Parathyroid adenoma (tissue), 2 donors: ENCODE data around the gene NLK.

Experiments used
- H2AFZ ChIP-seq: fragments of 300-600 bp; sonication (generic); one replicate; pipeline ENCODE4 v1.7.0; 2017; ENCODE audit warnings: antibody characterized with exemption, mild to moderate bottlenecking
- H3K27ac ChIP-seq: fragments of 300-600 bp; sonication (generic); one replicate; pipeline ENCODE4 v1.7.0; 2017
- H3K27me3 ChIP-seq: fragments of 300-600 bp; sonication (generic); one replicate; pipeline ENCODE4 v1.7.0; 2017; ENCODE audit warnings: low read length; ENCODE audit not compliant: control insufficient read depth, insufficient read depth
- H3K36me3 ChIP-seq: fragments of 300-600 bp; sonication (generic); one replicate; pipeline ENCODE4 v1.7.0; 2017; ENCODE audit warnings: low read length; ENCODE audit not compliant: control insufficient read depth, insufficient read depth
- H3K4me1 ChIP-seq: fragments of 300-600 bp; sonication (generic); one replicate; pipeline ENCODE4 v1.7.0; 2017; ENCODE audit warnings: control low read depth
- H3K4me2 ChIP-seq: fragments of 300-600 bp; sonication (generic); one replicate; pipeline ENCODE4 v1.7.0; 2017; ENCODE audit warnings: low read length
- H3K4me3 ChIP-seq: fragments of 300-600 bp; sonication (generic); one replicate; pipeline ENCODE4 v1.7.0; 2017; ENCODE audit warnings: low read depth, low read length
- H3K79me2 ChIP-seq: fragments of 300-600 bp; sonication (generic); one replicate; pipeline ENCODE4 v1.7.0; 2017; ENCODE audit warnings: control low read depth
- H3K9ac ChIP-seq: fragments of 300-600 bp; sonication (generic); one replicate; pipeline ENCODE4 v1.7.0; 2017; ENCODE audit warnings: mild to moderate bottlenecking
- H3K9me3 ChIP-seq: fragments of 300-600 bp; sonication (generic); one replicate; pipeline ENCODE4 v1.7.0; 2017; ENCODE audit warnings: low read length; ENCODE audit not compliant: control insufficient read depth
- TF ChIP-seq, protein P1 (sequence below): fragments of 300-600 bp; sonication (generic); IDR thresholded peaks from one replicate; pipeline ENCODE4 v1.7.0; 2017; ENCODE audit warnings: antibody characterized with exemption, mild to moderate bottlenecking
- donor health status: primary hyperparathyroidism.

Gene NLK

DNA sequence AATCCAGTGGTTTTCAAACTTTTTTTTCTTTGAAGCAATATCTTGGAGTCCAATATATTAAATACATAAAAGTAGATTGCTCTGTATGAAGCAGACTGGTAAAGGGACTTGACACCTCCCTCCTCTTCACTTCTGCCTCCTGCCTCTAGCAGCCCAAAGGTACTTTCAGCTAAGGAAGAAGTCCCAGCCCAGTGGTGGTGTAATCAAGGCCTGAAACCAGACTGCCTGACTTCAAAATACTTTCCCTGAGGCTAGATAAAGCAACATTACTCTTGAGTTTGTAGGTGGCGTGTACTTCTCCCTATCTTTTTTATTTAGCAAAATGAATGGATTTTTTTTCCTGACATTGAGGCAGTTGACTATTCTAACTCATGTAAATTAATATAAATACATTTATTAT, 154.2 kb downstream of the NLK start:
- H3K27ac ChIP-seq, result no peak overlapping the region
- H3K79me2 ChIP-seq, result no peaks in the 10 kb centered on the region
- no peak overlapping the region for H2AFZ ChIP-seq
- peaks cover 6% of the 10 kb centered on the region for H3K4me1 ChIP-seq
- no peaks in the 10 kb centered on the region for H3K9me3 ChIP-seq
- H3K27me3 ChIP-seq, result no peaks in the 10 kb centered on the region
- no peak overlapping the region for H3K9ac ChIP-seq
- H3K36me3 ChIP-seq, result no peaks in the 10 kb centered on the region
- H3K4me2 ChIP-seq, result no peak overlapping the region
- no peak overlapping the region for H3K4me3 ChIP-seq
- TF ChIP-seq, protein P1, sequence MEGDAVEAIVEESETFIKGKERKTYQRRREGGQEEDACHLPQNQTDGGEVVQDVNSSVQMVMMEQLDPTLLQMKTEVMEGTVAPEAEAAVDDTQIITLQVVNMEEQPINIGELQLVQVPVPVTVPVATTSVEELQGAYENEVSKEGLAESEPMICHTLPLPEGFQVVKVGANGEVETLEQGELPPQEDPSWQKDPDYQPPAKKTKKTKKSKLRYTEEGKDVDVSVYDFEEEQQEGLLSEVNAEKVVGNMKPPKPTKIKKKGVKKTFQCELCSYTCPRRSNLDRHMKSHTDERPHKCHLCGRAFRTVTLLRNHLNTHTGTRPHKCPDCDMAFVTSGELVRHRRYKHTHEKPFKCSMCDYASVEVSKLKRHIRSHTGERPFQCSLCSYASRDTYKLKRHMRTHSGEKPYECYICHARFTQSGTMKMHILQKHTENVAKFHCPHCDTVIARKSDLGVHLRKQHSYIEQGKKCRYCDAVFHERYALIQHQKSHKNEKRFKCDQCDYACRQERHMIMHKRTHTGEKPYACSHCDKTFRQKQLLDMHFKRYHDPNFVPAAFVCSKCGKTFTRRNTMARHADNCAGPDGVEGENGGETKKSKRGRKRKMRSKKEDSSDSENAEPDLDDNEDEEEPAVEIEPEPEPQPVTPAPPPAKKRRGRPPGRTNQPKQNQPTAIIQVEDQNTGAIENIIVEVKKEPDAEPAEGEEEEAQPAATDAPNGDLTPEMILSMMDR, result no peak

DNA sequence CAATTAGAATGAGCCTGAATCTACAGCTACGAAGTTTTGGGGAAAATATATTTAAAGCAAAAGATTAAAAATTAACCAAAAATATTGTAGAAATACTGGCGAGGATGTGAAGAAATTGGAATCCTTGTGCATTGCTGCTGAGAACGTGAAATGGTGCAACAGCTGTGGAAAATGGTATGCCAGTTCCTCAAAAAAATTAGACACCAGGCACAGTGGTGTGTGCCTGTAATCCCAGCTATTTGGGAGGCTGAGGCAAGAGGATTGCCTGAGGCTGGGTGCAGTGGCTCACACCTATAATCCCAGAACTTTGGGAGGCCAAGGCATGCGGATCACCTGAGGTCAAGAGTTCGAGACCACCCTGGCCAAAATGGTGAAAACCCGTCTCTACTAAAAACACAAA, 156.6 kb downstream of the NLK start:
- Histone ChIP-seq H3K4me3 (no peak overlapping the region), H3K4me1 (no peaks in the 10 kb centered on the region), H3K9me3 (no peaks in the 10 kb centered on the region), H3K36me3 (no peaks in the 10 kb centered on the region), H3K79me2 (no peaks in the 10 kb centered on the region), H3K4me2 (no peak overlapping the region), H3K27me3 (no peaks in the 10 kb centered on the region), H3K9ac (no peak overlapping the region), H3K27ac (no peak overlapping the region), H2AFZ (no peak overlapping the region)
- TF ChIP-seq, protein P1, result no peak

DNA sequence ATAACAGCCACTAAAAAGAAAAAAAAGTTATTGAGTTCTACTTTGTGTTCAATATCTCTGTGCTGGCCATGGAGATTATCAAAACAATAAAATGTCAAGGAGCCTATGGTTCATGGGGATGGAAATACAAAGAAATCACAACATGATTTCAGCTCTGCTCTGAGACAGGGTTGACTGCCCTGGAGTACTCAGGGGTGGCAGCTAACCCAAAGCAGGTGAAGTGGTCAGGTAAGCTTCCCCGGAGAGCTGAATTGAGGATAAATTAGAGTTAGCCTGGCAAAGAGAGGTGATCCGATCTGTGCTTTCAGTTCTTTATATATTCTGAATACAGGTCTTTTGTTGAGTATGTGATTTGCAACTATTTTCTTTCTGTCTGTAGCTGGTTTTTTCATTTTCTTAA, 157.3 kb downstream of the NLK start:
- Histone ChIP-seq H3K4me1 (no peaks in the 10 kb centered on the region), H3K4me2 (no peak overlapping the region)
- TF ChIP-seq, protein P1, result no peak

DNA sequence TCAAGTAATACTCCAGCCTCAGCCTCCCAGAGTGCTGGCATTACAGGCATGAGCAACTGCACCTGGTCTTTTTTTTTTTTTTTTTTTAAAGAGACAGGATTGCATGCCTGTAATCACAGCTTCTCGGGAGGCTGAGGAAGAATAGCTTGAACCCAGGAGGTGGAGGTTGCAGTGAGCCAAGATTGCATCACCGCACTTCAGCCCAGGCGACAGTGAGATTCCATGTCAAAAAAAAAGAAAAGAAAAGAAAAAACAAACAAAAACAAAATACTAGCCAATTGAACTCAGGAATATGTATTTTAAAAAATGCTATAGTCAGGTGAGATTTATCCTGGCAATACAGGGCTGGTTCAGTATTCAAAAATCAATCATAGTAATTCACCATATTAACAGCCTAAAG, 158.8 kb downstream of the NLK start:
- Histone ChIP-seq H3K9ac (no peak overlapping the region), H3K4me2 (no peak overlapping the region), H3K27ac (no peak overlapping the region), H3K79me2 (no peaks in the 10 kb centered on the region), H3K4me1 (peaks cover 6% of the 10 kb centered on the region), H3K4me3 (no peak overlapping the region), H3K36me3 (no peaks in the 10 kb centered on the region), H3K27me3 (no peaks in the 10 kb centered on the region), H3K9me3 (no peaks in the 10 kb centered on the region), H2AFZ (no peak overlapping the region)
- TF ChIP-seq, protein P1, result no peak

More for the DNA sequence above, 157.3 kb downstream of the NLK start:
- no peaks in the 10 kb centered on the region for H3K27me3 ChIP-seq
- no peak overlapping the region for H3K9ac ChIP-seq
- H3K27ac ChIP-seq, result no peak overlapping the region
- H3K79me2 ChIP-seq, result no peaks in the 10 kb centered on the region
- no peaks in the 10 kb centered on the region for H3K36me3 ChIP-seq
- no peak overlapping the region for H2AFZ ChIP-seq
- no peaks in the 10 kb centered on the region for H3K9me3 ChIP-seq
- no peak overlapping the region for H3K4me3 ChIP-seq

DNA sequence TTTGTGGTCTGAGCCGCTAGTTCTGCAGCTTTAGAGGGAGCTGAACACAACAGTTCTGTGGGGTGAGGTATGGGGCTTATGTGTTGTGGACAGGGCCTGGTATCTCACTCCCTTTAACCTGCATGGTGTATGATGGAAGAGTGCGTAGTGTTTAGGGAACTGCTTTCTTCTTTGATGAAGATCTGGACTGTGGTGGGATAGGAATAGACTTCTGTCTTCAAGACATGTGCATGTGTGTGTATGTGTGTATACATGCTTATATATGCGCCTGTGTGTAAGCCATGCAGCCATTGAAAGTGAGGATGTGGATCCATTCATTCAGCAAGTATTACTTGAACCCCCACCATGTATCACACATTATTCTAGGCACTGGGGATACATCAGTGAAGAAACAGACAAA, 161.8 kb downstream of the NLK start:
- no peak overlapping the region for H3K9ac ChIP-seq
- no peaks in the 10 kb centered on the region for H3K79me2 ChIP-seq
- no peaks in the 10 kb centered on the region for H3K36me3 ChIP-seq
- TF ChIP-seq, protein P1, result no peak
- H3K27ac ChIP-seq, result no peak overlapping the region
- no peak overlapping the region for H3K4me3 ChIP-seq
- H2AFZ ChIP-seq, result no peak overlapping the region
- H3K4me1 ChIP-seq, result peaks cover 6% of the 10 kb centered on the region
- H3K9me3 ChIP-seq, result no peaks in the 10 kb centered on the region
- no peak overlapping the region for H3K4me2 ChIP-seq
- no peaks in the 10 kb centered on the region for H3K27me3 ChIP-seq
